ENCODE measurements around the gene ADNP2. TPM values are rescaled to one million over a fixed set of nuclear protein-coding genes. Genes with fewer than 3 reads are reported as not detected.

The ADNP2 gene
- total RNA-seq = 9.8 and 10.0 TPM in 2 replicates
- 5.6 TPM for polyA plus RNA-seq (2012)

DNA sequence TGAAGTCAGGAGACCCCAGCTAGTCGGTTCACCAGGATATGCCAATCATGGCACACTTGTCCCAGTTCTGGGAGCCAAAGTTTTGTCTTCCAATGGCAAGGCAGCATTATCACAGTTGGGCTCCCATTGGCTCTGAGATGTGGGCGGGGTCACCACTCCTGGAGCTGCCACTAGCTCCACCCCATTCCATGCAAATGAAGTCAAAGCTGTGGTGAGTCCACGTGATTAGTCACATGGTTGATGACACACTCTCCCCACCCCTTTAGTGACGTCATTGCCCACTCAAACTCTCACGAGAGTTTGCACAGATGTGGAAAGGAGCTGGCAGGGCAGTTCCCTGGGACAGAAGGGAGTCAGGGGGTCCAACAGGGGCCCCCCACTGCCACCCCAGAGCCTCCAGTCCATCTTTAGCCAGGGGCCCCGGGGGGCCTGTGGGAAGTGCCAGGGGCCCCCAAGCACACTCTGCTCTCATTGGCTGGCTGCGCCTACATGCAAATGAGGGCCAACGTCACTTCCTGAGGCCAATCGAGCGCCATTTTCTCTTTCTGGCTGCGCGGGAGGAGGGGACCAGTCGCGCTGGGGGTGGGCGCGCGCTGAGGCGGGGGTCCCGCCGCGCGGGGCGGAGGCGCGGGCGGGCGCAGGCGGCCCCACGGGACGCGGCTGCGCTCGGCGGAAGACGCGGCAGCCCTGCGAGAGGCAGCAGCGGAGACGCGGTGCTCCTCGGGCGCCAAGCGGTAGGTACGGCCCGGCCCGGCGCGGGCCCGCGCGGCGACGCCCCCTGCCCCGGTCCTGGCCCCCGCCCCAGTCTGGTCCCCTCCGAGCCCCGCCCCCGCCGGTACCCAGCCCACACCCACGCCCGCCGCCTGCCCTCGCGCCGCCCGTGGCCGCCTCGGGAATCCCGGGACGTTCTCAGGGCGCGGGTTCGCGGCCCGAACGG is at the start of gene ADNP2:
ADNP2 (plus strand) TSS at position 524 of the 937 bp plus-strand sequence. CDS start 8,281 bp downstream, outside the sequence.
- DNase-seq (ENCODE audit: low read depth) = peak; percentile 91

GRCh38 chr18:80059945-80060344 is 49.1 kb upstream of the ADNP2 start:
- DNase-seq (ENCODE audit: low read depth) = no peak

DNA sequence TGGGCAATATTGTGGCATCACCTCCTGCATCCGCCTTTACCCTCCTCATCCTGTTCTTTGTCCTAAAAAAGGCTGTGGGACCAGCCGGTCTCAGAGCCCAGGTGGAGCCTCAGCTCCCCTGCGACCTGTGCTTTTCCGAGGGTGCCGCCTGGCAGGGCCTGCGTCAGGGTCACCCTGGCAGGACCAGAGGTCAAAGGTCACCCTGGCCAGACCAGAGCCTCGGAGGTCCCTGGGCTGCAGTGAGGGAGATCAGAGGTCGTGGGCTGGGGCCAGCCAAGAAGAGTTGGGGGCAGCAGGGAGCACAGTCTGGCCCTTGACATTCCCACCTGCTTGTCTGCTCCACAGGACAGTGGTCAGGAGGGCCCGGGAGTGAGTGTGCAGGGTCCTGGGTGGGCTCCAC is 43.4 kb upstream of the ADNP2 start:
- DNase-seq (ENCODE audit: low read depth) = no peak

GRCh38 chr18:80067321-80067720 is 41.7 kb upstream of the ADNP2 start:
- DNase-seq (ENCODE audit: low read depth) = no peak

DNA sequence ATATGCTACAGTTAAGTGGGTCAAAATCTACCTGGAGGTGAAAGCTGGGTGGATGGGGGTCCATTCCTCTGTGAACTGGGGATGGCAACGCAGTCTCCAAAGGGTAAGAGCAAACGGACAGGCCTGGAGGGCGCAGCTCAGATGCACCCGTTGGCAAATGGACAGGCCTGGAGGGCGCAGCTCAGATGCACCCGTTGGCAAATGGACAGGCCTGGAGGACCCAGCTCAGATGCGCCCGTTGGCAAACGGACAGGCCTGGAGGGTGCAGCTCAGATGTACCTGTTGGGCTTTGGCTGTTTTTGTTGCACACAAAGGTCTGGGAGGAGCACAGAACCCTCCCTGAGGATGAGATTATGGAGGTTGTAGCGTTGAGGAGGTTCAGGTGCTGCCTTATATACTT is 41.2 kb upstream of the ADNP2 start:
- DNase-seq (ENCODE audit: low read depth) = no peak

- peak; percentile 15 for DNase-seq (ENCODE audit: low read depth)
Observed at GRCh38 chr18:80068571-80069272, 40.3 kb upstream of the ADNP2 start.

- no peak for DNase-seq (ENCODE audit: low read depth)
Observed at GRCh38 chr18:80070825-80071224, 38.2 kb upstream of the ADNP2 start.

- DNase-seq (ENCODE audit: low read depth) = no peak
Observed at GRCh38 chr18:80074183-80074582, 34.9 kb upstream of the ADNP2 start.

- DNase-seq (ENCODE audit: low read depth) = no peak
Observed at GRCh38 chr18:80074697-80075096, 34.4 kb upstream of the ADNP2 start.

DNA sequence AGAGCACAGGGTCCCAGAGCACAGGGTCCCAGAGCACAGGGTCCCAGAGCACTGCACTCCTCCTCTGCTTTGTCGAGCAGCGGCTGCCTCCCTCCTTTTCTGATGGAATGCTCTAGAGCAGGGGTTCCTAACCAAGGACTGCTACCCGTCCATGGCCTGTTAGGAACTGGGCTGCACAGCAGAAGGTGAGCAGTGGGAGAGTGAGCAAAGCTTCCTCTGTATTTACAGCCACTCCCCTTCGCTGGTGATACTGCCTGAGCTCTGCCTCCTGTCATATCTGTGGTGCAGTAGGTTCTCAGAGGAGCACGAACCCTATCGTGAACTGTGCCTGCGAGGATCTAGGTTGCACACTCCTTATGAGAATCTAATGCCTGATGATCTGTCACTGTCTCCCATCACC is 33.1 kb upstream of the ADNP2 start:
- DNase-seq (ENCODE audit: low read depth) = no peak

DNA sequence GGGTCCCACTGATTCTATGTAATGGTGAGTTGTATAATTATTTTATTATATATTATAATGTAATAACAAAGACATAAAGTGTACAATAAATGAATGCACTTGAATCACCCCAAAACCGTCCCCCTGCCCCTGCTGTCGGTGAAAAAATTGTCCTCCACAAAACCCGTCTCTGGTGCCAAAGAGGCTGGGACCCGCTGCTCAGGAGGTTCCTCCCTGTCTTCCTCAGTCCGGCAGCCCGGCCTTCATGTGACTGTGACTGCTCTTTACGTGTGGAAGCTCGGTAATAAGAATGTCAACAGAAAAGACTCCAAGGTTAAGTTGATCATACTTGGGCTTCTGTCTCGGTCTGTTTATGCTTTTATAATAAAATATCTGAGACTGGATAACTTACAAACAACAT is 32.7 kb upstream of the ADNP2 start:
- DNase-seq (ENCODE audit: low read depth) = no peak

DNA sequence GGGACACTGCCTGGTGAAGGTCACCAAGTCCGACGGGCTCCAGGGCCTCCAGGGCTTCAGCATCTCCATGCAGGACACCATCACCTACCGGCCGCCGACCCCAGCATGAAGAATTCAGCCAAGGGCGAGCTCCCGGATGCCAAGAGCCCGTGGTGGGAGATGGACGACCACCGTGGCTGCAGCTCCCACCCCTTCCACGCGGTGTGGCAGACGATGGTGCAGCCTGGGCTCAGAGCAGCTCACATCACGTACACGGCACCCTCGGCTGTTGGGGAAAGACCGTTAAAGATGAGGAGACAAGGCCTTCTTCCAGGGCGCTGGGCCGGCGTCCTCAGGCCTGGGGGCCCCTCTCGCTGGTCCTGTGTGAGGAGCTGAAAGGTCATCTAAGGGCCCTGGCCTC is 31.2 kb upstream of the ADNP2 start:
- DNase-seq (ENCODE audit: low read depth) = no peak

DNA sequence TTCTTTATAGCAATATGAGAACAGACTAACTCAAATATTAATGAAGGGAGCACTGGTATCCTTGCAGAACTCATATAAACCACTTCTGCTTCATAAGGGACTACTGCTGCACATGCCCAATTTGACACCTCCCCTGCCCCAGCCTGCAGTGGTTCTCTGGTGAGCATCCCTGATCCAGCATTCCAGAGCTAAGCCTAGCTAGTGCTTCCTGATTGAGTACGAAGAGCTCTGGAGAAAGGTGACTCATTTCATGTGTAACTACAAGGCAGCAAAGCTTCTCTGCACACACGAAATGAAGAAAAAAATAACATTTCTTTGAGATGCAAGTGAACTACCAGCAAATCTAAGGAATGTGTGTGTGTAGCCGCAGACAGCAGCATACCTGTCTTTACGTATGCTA is 22.8 kb upstream of the ADNP2 start:
- no peak for DNase-seq (ENCODE audit: low read depth)

DNA sequence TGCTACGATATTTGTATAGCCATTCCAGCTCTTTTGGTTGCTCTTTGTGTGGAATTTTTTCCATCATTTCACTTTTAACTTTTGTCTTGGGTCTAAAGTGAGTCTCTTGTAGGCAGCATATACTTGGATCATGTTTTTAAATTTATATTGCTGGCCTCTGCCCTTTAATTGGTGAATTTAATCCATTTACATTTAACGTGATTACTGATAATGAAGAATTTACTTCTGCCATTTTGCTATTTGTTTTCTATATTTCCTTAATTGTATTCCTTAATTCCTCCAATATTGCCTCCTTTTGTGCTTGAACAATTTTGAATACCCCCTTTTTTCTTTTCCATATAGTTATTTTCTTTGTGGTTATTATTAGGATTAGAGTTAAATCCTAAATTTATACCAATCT is 21.0 kb upstream of the ADNP2 start:
- DNase-seq (ENCODE audit: low read depth) = no peak

DNA sequence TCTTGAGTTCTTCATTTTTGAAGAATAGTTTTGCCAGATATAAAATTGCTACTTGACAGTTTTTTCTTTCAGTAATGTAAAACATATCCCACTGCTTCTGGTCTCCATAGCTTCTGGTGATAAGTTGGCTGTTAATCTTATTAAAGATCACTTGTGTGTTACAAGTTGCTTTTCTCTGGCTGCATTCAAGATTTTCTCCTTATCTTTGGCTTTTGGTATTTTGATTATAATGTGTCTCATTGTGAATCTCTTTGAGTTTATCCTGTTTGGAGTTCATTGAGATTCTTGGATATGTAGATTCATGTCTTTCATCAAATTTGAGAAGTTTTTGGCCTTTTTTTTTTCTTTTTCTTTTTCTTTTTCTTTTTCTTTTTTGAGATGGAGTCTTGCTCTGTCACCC is 20.2 kb upstream of the ADNP2 start:
- peak; percentile 5 for DNase-seq (ENCODE audit: low read depth)

- no peak for DNase-seq (ENCODE audit: low read depth)
Observed at GRCh38 chr18:80095414-80095813, 13.6 kb upstream of the ADNP2 start.

DNA sequence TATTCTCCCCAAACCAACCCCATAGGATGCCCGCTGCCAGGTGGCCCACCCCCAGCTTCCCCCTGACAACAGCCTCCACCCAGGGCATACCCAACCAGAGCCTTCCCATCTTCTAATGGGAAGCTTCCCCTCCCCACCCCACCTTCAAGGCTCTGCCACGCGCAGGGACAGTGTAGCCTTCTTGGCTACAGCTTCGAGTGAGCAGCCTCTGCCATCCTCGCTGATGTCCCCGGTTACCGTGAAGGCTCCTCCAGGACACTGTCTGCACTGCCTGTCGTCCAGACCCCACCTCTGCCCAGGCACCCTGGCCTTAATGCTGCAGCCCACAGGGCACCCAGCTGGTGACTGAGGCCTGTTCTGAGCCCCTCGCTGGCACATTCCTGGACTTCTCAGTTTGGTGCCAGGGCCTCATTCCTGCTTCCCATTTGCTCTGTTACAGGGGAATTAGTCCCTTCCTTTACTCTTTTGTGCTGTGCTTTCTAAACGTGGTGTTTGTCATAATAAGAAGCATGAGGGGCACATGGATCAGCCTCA is 13.0 kb upstream of the ADNP2 start:
- DNase-seq (ENCODE audit: low read depth) = no peak

DNA sequence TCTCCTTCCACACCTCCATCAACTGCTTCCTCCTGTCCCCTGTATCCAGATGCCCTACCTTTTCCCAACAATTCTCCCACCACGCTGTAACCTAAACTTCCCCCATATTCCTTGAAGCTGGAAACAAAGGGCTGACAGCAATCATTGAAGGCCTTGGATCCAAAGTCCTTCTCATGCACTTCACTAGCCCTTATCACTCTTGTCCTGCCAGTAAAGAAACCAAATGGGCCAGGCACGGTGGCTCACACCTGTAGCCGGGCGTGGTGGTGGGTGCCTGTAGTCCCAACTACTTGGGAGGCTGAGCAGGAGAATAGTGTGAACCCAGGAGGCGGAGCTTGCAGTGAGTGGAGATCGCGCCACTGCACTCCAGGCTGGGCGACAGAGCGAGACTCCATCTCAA is 11.9 kb upstream of the ADNP2 start:
- no peak for DNase-seq (ENCODE audit: low read depth)

GRCh38 chr18:80103231-80103630 is 5.8 kb upstream of the ADNP2 start:
- peak; percentile 76 for DNase-seq (ENCODE audit: low read depth)

DNA sequence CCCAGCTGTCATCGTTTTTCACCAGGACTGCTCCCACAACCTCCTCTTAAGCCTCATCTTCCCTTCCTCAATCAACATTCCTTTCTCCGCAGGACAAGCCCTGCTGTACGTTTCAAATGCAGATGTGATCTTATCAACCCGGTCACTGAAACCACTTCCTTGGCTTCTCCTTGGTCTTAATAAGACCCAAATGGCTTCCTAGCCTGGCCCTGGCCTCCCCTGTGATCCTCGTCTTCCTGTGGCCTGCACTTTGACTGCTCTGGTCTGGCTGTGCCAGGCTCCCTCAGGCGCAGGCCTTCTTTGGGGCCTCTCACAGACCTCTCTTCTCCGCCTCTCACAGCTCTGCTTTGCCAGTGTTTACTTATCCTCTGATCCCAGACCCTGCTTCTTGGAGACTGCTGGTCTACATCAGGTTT is 4.7 kb upstream of the ADNP2 start:
- peak; percentile 12 for DNase-seq (ENCODE audit: low read depth)

DNA sequence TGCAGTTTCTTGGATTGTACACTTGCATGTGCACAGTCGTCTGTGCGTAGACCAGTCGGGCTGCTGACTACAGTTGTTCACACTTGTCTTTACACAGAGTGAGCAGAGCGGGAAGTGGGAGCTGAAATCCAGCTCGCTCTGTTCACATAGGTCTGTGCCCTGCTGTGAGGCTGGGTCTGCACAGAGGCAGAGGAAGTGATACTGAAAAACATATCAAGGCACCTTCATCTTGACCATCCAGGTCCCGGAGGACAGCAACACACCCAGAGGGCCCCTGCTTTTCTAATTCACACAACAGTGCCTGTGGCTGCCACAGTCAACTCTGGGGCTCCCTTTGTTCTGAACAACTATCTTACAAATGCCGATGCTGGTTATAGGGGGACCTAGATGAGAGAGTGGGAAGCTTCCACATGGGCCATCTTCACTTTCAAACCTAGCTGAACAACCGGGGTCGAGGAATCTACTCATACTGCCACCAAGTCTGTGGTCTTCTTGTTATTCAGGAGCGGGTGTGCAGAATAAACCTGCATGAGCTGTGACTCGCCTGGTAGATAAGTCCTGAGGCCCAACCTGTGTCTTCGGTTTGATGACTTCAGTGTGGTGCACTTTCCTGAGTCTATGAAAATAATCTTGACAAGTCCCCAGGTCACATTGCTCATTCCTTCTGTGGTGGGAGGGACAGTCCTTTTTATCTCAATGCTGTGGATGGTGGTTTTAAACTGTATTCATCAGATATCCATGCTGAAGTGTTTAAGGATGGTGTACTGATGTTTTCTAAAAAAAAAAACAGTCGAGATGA is 3.5 kb upstream of the ADNP2 start:
- DNase-seq (ENCODE audit: low read depth) = no peak

Data from myocyte (in vitro differentiated cells).